Heart right ventricle (tissue), 16 donors: ENCODE data around the gene ZMIZ1. TPM values are rescaled to one million over a fixed set of nuclear protein-coding genes. Genes with fewer than 3 reads are reported as not detected.

Experiments
- ATAC-seq, 8 donors: fragments of 200-7000 bp; cut with Tn5 transposase; one replicate each; pipeline ENCODE4 v1.9.1; 2020; ENCODE audit warnings: mild to moderate bottlenecking in 8 of 8, moderate library complexity in 8 of 8, moderate number of reproducible peaks in 1 of 8
- DNase-seq, 2 donors: peaks; one replicate each; pipeline ENCODE4 v3.0.0-alpha.2; 2020
- H3K27ac ChIP-seq, 10 donors: fragments of 200-600 bp; sonication (generic) in 2 of 10; one replicate each; pipeline versions ENCODE4 v1.5.0 to v1.8.0; 2020 to 2022; ENCODE audit warnings: mild to moderate bottlenecking in 3 of 10
- H3K27me3 ChIP-seq, 7 donors: fragments of 200-600 bp; one replicate each; pipeline ENCODE4 v1.8.0; 2021 to 2022; ENCODE audit warnings: mild to moderate bottlenecking in 2 of 7
- H3K36me3 ChIP-seq, 9 donors: fragments of 200-600 bp; sonication (generic) in 1 of 9; one replicate each; pipeline versions ENCODE4 v1.5.0 to v1.8.0; 2020 to 2022; ENCODE audit warnings: mild to moderate bottlenecking in 2 of 9
- H3K4me1 ChIP-seq, 9 donors: fragments of 200-600 bp; sonication (generic) in 1 of 9; one replicate each; pipeline versions ENCODE4 v1.5.0 to v1.8.0; 2020 to 2022; ENCODE audit warnings: mild to moderate bottlenecking in 4 of 9
- H3K4me3 ChIP-seq, 10 donors: fragments of 200-600 bp; sonication (generic) in 2 of 10; one replicate each; pipeline versions ENCODE4 v1.5.0 to v1.8.0; 2020 to 2022; ENCODE audit warnings: mild to moderate bottlenecking in 7 of 10, moderate library complexity in 2 of 10
- H3K9me3 ChIP-seq, 11 donors: fragments of 200-600 bp in 10 of 11; sonication (generic) in 2 of 11; one replicate each; pipeline versions ENCODE4 v1.5.0 to v1.8.0; 2013 to 2022; ENCODE audit warnings: mild to moderate bottlenecking in 2 of 11, control low read depth in 1 of 11, moderate library complexity in 1 of 11
- CTCF ChIP-seq, 9 donors: fragments of 200-600 bp; sonication (generic) in 2 of 9; IDR thresholded peaks; one replicate each; pipeline versions ENCODE4 v1.5.0 to v1.8.0; 2021 to 2022; ENCODE audit warnings: antibody characterized with exemption in 9 of 9, mild to moderate bottlenecking in 5 of 9, moderate library complexity in 1 of 9
- WGBS, 2 donors: extraction: QIAGEN DNeasy Blood & Tissue Kit; methylation state at CpG; one replicate each; pipeline ENCODE4 v1.1.7; 2013; ENCODE audit warnings: inconsistent platforms in 1 of 2; 5-methylcytosine and 5-hydroxymethylcytosine counted together
- intact Hi-C, 10 donors: fragments of 100-400 bp; cut with DNase I; formaldehyde crosslinking; loops; one replicate each; pipeline versions ENCODE4 v1.11.1 to v1.14.2; 2022
- polyA plus RNA-seq, 2 donors: library from polyadenylated mRNA; stranded (reverse); fragments of 200-250 nt; gene quantifications; one replicate each; pipeline ENCODE4 v1.2.3, GENCODE V29; 2013
- total RNA-seq, 10 donors: library from RNA; stranded (reverse); fragmentation: NEBNext Ultra II Directional in 3 of 10; extraction: Animal tissue kit (Norgen Biotek cat#: 25700) in 3 of 10; gene quantifications; one replicate each; pipeline versions ENCODE4 v1.2.1 to v1.2.4, GENCODE V29; 2021 to 2023
- donor health status: Arrhythmogenic right ventricular cardiomyopathy.
- donor health status: ischemic (EF 13 %, LVEDD 7.1; RV severe dilation, severe dysfunction).
- donor health status: healthy with polysubstance abuse.
- donor health status: DM: no; HTN: yes; CAD: no.
- donor health status: DM: no; HTN: no; CAD: no.
- donor health status: ischemic (EF 25% LVEDD 6.9; RV normal size, moderate dysfunction).
- donor health status: ischemic (EF 25% LVEDD 5.7; RV mildly dilated, moderate dysfunction).
- donor health status: healthy.
- donor health status: DM: yes; HTN: yes; CAD: no.
- donor health status: Ischemic cardiomyopathy.
- donor health status: ischemic (EF 35%, LVEDD 5.7; RV mildly dilated, moderate dysfunction).
- donor health status: nonischemic (EF 11% LVEDD 7.7; RV severe dilation, severe dysfunction).
- donor health status: DM: yes; HTN: yes; CAD: no.
- donor health status: PGD.
- donor health status: ischemic (EF 29% LVEDD 5.4; RV normal size, mild dysfunction).
- donor health status: nonischemic (EF 23%, LVEDD 6.1; RV moderate dilation, normal function).

ZMIZ1 gene
- total and polyA plus RNA-seq, 12 donors, result 24.2 to 61.5 (median 49.8) TPM

DNA sequence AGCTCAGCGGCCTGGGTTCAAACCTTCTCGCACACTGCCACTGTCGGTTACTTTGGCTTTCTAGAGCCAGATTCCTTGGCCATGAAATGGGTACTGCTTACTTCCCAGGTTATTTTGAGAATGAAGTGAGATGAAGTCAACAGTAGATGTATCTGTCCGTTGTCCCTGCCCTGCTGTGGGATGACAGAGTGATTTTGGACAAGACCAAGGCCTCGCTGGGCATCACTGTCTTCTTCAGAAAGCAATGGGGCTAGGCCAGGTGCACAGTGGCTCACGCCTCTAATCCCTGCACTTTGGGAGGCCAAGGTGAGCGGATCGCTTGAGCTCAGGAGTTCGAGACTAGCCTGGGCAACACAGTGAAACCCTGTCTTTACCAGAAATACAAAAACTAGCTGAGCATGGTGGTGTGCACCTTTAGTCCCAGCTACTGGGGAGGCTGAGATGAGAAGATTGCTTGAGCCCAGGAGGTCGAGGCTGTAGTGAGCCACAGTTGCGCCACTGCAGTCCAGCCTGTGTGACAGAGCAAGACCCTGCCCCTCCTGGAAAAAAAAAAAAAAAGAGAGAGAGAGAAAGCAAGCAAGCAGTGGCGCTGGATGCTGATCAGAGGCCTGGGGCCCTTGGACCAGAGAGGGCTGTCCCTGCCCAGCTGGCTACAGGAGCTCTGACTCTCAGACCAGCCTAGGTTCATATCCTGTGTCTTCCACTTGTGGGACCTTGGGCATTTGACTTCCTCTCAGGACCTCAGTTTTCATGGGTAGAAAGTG, 25.8 kb downstream of the ZMIZ1 start:
- 65 to 67% methylated on average over 12 of the region's 12 CpGs for WGBS, 2 donors
- TF ChIP-seq CTCF (IDR thresholded peaks at IDR 0.05), result no peak
- intact Hi-C loops, result no loop called here
- Histone ChIP-seq H3K27ac (peak overlapping the region; percentile 64 to 90 (median 82)), H3K4me3 (no peak overlapping the region), H3K27me3 (no peaks in the 10 kb centered on the region), H3K9me3 (no peaks in the 10 kb centered on the region), H3K4me1 (peaks cover 53 to 99% (median 96%) of the 10 kb centered on the region in 9 donors), H3K36me3 (no peaks in the 10 kb centered on the region)
- ATAC-seq (peak in 2 of 8 donors; percentile 31 to 51), DNase-seq (no peak)

GRCh38 chr10:79095316-79095715, 26.6 kb downstream of the ZMIZ1 start:
- Histone ChIP-seq H3K27me3 (no peaks in the 10 kb centered on the region), H3K36me3 (no peaks in the 10 kb centered on the region), H3K27ac (peak overlapping the region in 9 of 10 donors; percentile 64 to 87 (median 81)), H3K4me3 (no peak overlapping the region), H3K9me3 (no peaks in the 10 kb centered on the region), H3K4me1 (peaks cover 55 to 99% (median 95%) of the 10 kb centered on the region in 9 donors)
- no peak for TF ChIP-seq CTCF (IDR thresholded peaks at IDR 0.05)
- intact Hi-C loops, result no loop called here
- 86 to 97% methylated on average over 11 of the region's 11 CpGs for WGBS, 2 donors
- ATAC-seq (no peak), DNase-seq (no peak)

DNA sequence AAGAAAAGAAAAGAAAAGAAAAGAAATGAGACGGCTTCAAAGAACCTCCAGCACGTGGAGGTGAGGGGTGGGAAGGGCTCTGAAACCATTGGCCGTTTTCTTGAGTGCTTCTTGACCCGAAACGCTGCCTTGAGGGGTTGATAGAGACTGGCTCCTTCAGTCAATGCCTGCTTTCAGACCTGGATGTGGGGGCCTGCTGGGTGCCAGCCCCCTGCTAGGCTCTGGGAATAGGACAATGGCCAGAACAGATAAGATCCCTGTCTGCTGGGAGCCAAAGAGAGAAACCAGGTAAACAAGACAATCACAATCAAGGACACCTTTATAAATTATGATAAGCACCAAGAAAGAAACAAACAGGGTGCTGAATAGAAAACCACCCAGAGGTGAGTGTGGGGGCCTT, 27.7 kb downstream of the ZMIZ1 start:
- 85 to 87% methylated on average over 5 of the region's 5 CpGs for WGBS, 2 donors
- Histone ChIP-seq H3K4me3 (no peak overlapping the region), H3K27me3 (no peaks in the 10 kb centered on the region), H3K36me3 (no peaks in the 10 kb centered on the region), H3K9me3 (no peaks in the 10 kb centered on the region), H3K27ac (peak overlapping the region in 7 of 10 donors; percentile 24 to 87 (median 80)), H3K4me1 (peaks cover 62 to 99% (median 96%) of the 10 kb centered on the region in 9 donors)
- TF ChIP-seq CTCF (IDR thresholded peaks at IDR 0.05), result no peak
- DNase-seq (no peak), ATAC-seq (no peak)
- intact Hi-C loops, result no loop called here

GRCh38 chr10:79097021-79097872, 28.5 kb downstream of the ZMIZ1 start:
- peaks cover 65 to 99% (median 96%) of the 10 kb centered on the region in 9 donors for H3K4me1 ChIP-seq
- ATAC-seq (peak in 4 of 8 donors; percentile 17 to 49 (median 30)), DNase-seq (no peak)
- H3K36me3 ChIP-seq, result no peaks in the 10 kb centered on the region
- no peak for TF ChIP-seq CTCF (IDR thresholded peaks at IDR 0.05)
- H3K27ac ChIP-seq, result peak overlapping the region in 7 of 10 donors; percentile 24 to 87 (median 80)
- no peaks in the 10 kb centered on the region for H3K27me3 ChIP-seq
- intact Hi-C loops, result no loop called here
- H3K4me3 ChIP-seq, result no peak overlapping the region
- H3K9me3 ChIP-seq, result no peaks in the 10 kb centered on the region
- 36 to 48% methylated on average over 11 of the region's 11 CpGs for WGBS, 2 donors
